Peyer's patch (tissue), 4 donors: Measurements from ENCODE around the gene RELT.

Experiments
- CTCF ChIP-seq, 6 experiments: fragments of 450-650 bp in 4 of 6; fragments of 200-600 bp in 2 of 6; sonication (generic) in 1 of 6; IDR thresholded peaks; one replicate each; pipeline ENCODE4 v1.5.1; 2017 to 2019; ENCODE audit warnings: antibody characterized with exemption in 6 of 6, mild to moderate bottlenecking in 3 of 6, moderate library complexity in 1 of 6
- POLR2A ChIP-seq, 2 donors: fragments of 450-650 bp; IDR thresholded peaks; one replicate each; pipeline ENCODE4 v1.5.1; 2017; ENCODE audit warnings: antibody characterized with exemption in 2 of 2, mild to moderate bottlenecking in 2 of 2, moderate library complexity in 2 of 2

GRCh38 chr11:73349633-73350032 lies 26.6 kb upstream of the RELT start:
- TF ChIP-seq POLR2A (IDR thresholded peaks at IDR 0.05) (no peak), CTCF (IDR thresholded peaks at IDR 0.05) (no peak)
